ENCODE results near the gene WASHC2A. TPM values are rescaled to one million over a fixed set of nuclear protein-coding genes. Genes with fewer than 3 reads are reported as not detected.
"Not testable (repeated sequence)": the region's sequence is repeated elsewhere in the genome, so short reads cannot be mapped to it uniquely, and the experiment has no call there.

WASHC2A gene
- total and polyA plus RNA-seq, 2 of the 4 experiments (the other 2 are of a cell fraction): 22.6 to 29.4 TPM

- H2BK15ac ChIP-seq (ENCODE audit: low read depth, low read length): no peak overlapping the region
- DNase-seq (no peak), ATAC-seq (ENCODE audit: low read depth) (no peak)
- H3K79me1 ChIP-seq (ENCODE audit: low read depth in 1 of 2, low read length in 2 of 2): no peaks in the 10 kb centered on the region
- H3K18ac ChIP-seq (ENCODE audit: low read depth, low read length): no peak overlapping the region
- H4K5ac ChIP-seq (ENCODE audit: low read depth, low read length): no peak overlapping the region
- H3K9me1 ChIP-seq (ENCODE audit: insufficient read depth, low read length): no peaks in the 10 kb centered on the region
- no peaks in the 10 kb centered on the region for H4K20me1 ChIP-seq (ENCODE audit: insufficient read depth, low read length)
- H3K9me3 ChIP-seq (ENCODE audit: control insufficient read depth, insufficient read depth, low read length): peaks cover 2% of the 10 kb centered on the region; the same call in 1 of the 2 replicates
- ChIA-PET POLR2A (ENCODE audit: unreplicated experiment) (no interaction called here), CTCF (no interaction called here)
- no peak overlapping the region for H3K4me2 ChIP-seq (ENCODE audit: low read depth, low read length)
- H4K8ac ChIP-seq (ENCODE audit: low read depth in 2 of 2, low read length in 2 of 2): no peak overlapping the region
- no peak overlapping the region for H3K56ac ChIP-seq (ENCODE audit: extremely low read depth, insufficient read depth, low read length)
- no peak overlapping the region for H3K23ac ChIP-seq (ENCODE audit: low read depth, low read length)
- no peaks in the 10 kb centered on the region for H3K4me1 ChIP-seq (ENCODE audit: control insufficient read depth, insufficient read depth, low read length)
- no peak overlapping the region for H4K91ac ChIP-seq (ENCODE audit: insufficient read depth, low read depth, low read length)
- no peak overlapping the region for H3K4ac ChIP-seq (ENCODE audit: low read depth, low read length)
- dilution Hi-C loops (cut with HindIII; ENCODE audit: low sequenced_read_pairs, unreplicated experiment): no loop called here
- H2BK120ac ChIP-seq (ENCODE audit: low read depth, low read length): no peak overlapping the region
- intact Hi-C loops (cut with micrococcal nuclease): no loop called here
- no peak overlapping the region for H2BK20ac ChIP-seq (ENCODE audit: low read depth, low read length)
- H2AK5ac ChIP-seq (ENCODE audit: low read depth, low read length): no peak overlapping the region
- H2AFZ ChIP-seq (replicated peaks; ENCODE audit: low read length, poor library complexity): no peak overlapping the region
- no peak overlapping the region for H3K14ac ChIP-seq (replicated peaks; ENCODE audit: low read depth, low read length)
- no peak overlapping the region for H2AK9ac ChIP-seq (replicated peaks; ENCODE audit: low read depth, low read length, poor library complexity)
- no peaks in the 10 kb centered on the region for H3K36me3 ChIP-seq (ENCODE audit: control insufficient read depth, insufficient read depth, low read length)
- TF ChIP-seq MXI1 (IDR thresholded peaks at IDR 0.05; ENCODE audit: borderline replicate concordance, low read depth, low read length) (no peak), CHD1 (IDR thresholded peaks at IDR 0.05; ENCODE audit: low read depth, low read length) (no peak)
- H3K9ac ChIP-seq (ENCODE audit: low read depth, low read length): no peak overlapping the region
- no CpG with 5 or more reads among the region's 3 CpGs for WGBS, 2 experiments (ENCODE audit: extremely low coverage in 2 of 2, insufficient read length in 1 of 2)
- BruUV-seq (replicated peaks): no TSS peak
- no peak overlapping the region for H3K4me3 ChIP-seq (ENCODE audit: insufficient read depth, low read depth, low read length)
- H2BK5ac ChIP-seq (ENCODE audit: low read depth, low read length, poor library complexity, severe bottlenecking): no peak overlapping the region
- no peak overlapping the region for H3K27ac ChIP-seq (ENCODE audit: insufficient read depth, low read length)
- H3K27me3 ChIP-seq (ENCODE audit: control insufficient read depth, insufficient read depth, low read length): peaks cover 22% of the 10 kb centered on the region
- in situ Hi-C loops (cut with MboI; ENCODE audit: low sequenced_read_pairs): no loop called here
Measured at GRCh38 chr10:50021646-50022045, 46.1 kb upstream of the WASHC2A start.

DNA sequence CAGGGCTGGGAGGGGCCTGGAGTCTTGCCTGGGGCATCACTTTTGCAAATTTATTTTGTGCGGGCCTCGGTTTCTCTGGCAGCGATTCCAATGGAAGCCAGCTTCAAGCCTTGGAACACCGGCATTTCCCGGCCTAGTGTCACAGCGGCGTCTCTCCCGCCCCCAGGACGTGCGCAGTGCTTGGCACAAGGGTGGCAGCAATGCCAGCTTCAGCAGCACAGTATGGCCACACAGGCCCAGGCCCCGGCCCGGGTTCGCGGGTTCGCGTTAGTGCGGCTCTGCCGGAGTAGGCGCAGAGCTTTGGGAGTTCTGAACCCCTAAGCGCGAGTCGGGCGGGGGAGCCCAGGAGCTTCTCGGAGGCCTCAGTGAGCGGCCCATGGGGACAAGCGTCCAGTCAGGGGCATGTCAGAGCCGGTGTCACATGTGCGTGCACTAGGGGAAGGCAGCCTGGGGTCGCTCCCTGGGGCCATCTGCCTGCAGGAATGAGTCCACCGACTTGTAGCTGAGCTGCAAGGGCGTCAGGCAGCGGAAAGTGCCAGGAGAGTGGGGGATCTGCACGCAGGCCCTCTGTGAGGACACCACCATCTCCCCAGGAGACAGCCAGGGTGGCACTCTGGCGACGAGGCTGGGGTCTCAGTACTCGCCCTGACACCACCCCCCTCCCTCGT, 42.9 kb upstream of the WASHC2A start:
- H2AK9ac ChIP-seq (replicated peaks; ENCODE audit: low read depth, low read length, poor library complexity); H4K5ac ChIP-seq (ENCODE audit: low read depth, low read length); H3K18ac ChIP-seq (ENCODE audit: low read depth, low read length); intact Hi-C loops (cut with micrococcal nuclease); H3K79me1 ChIP-seq (ENCODE audit: low read depth in 1 of 2, low read length in 2 of 2); H2BK120ac ChIP-seq (ENCODE audit: low read depth, low read length); H3K23ac ChIP-seq (ENCODE audit: low read depth, low read length); H4K91ac ChIP-seq (ENCODE audit: insufficient read depth, low read depth, low read length); dilution Hi-C loops (cut with HindIII; ENCODE audit: low sequenced_read_pairs, unreplicated experiment); H3K36me3 ChIP-seq (ENCODE audit: control insufficient read depth, insufficient read depth, low read length); H3K4ac ChIP-seq (ENCODE audit: low read depth, low read length); H3K56ac ChIP-seq (ENCODE audit: extremely low read depth, insufficient read depth, low read length); H4K20me1 ChIP-seq (ENCODE audit: insufficient read depth, low read length); H3K9ac ChIP-seq (ENCODE audit: low read depth, low read length); CTCF ChIA-PET; H3K27ac ChIP-seq (ENCODE audit: insufficient read depth, low read length); H3K4me3 ChIP-seq (ENCODE audit: insufficient read depth, low read depth, low read length); H3K4me1 ChIP-seq (ENCODE audit: control insufficient read depth, insufficient read depth, low read length); H3K9me1 ChIP-seq (ENCODE audit: insufficient read depth, low read length); DNase-seq; H2BK5ac ChIP-seq (ENCODE audit: low read depth, low read length, poor library complexity, severe bottlenecking); H2AFZ ChIP-seq (replicated peaks; ENCODE audit: low read length, poor library complexity); H3K9me3 ChIP-seq (ENCODE audit: control insufficient read depth, insufficient read depth, low read length); H3K4me2 ChIP-seq (ENCODE audit: low read depth, low read length); H3K14ac ChIP-seq (replicated peaks; ENCODE audit: low read depth, low read length); ATAC-seq (ENCODE audit: low read depth); POLR2A ChIA-PET (ENCODE audit: unreplicated experiment); H2AK5ac ChIP-seq (ENCODE audit: low read depth, low read length); H4K8ac ChIP-seq (ENCODE audit: low read depth in 2 of 2, low read length in 2 of 2); in situ Hi-C loops (cut with MboI; ENCODE audit: low sequenced_read_pairs); H2BK20ac ChIP-seq (ENCODE audit: low read depth, low read length); H2BK15ac ChIP-seq (ENCODE audit: low read depth, low read length); BruUV-seq (replicated peaks): not testable (repeated sequence)
- 8% methylated on average over 11 of the region's 37 CpGs; no CpG with 5 or more reads in 1 of the 2 experiments for WGBS, 2 experiments (ENCODE audit: extremely low coverage in 2 of 2, insufficient read length in 1 of 2)
- H3K27me3 ChIP-seq (ENCODE audit: control insufficient read depth, insufficient read depth, low read length): peaks cover 37% of the 10 kb centered on the region
